AG09309 (cell line): Measurements from ENCODE around the gene FGF9.

Experiments
- DNase-seq: peaks from one replicate; pipeline ENCODE4 v3.0.0-alpha.2; 2010; ENCODE audit warnings: low read depth
- H3K4me3 ChIP-seq: 2 replicates; pipeline ENCODE4 v1.5.1; 2011; ENCODE audit warnings: mild to moderate bottlenecking, low read depth, low read length, moderate library complexity; ENCODE audit not compliant: control insufficient read depth
- TF ChIP-seq, protein P1 (sequence below): IDR thresholded peaks from 2 replicates; pipeline ENCODE4 v1.5.1; 2011; ENCODE audit warnings: mild to moderate bottlenecking, low read depth, low read length, inconsistent platforms; ENCODE audit not compliant: insufficient read depth, control insufficient read depth; ENCODE audit errors: missing control alignments

Gene FGF9

DNA sequence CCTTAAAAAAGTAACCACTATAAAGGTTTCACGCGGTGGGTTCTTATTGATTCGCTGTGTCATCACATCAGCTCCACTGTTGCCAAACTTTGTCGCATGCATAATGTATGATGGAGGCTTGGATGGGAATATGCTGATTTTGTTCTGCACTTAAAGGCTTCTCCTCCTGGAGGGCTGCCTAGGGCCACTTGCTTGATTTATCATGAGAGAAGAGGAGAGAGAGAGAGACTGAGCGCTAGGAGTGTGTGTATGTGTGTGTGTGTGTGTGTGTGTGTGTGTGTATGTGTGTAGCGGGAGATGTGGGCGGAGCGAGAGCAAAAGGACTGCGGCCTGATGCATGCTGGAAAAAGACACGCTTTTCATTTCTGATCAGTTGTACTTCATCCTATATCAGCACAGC lies 30.6 kb downstream of the FGF9 start:
- no peak for DNase-seq
- no peak overlapping the region for H3K4me3 ChIP-seq
- TF ChIP-seq, protein P1, sequence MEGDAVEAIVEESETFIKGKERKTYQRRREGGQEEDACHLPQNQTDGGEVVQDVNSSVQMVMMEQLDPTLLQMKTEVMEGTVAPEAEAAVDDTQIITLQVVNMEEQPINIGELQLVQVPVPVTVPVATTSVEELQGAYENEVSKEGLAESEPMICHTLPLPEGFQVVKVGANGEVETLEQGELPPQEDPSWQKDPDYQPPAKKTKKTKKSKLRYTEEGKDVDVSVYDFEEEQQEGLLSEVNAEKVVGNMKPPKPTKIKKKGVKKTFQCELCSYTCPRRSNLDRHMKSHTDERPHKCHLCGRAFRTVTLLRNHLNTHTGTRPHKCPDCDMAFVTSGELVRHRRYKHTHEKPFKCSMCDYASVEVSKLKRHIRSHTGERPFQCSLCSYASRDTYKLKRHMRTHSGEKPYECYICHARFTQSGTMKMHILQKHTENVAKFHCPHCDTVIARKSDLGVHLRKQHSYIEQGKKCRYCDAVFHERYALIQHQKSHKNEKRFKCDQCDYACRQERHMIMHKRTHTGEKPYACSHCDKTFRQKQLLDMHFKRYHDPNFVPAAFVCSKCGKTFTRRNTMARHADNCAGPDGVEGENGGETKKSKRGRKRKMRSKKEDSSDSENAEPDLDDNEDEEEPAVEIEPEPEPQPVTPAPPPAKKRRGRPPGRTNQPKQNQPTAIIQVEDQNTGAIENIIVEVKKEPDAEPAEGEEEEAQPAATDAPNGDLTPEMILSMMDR, result no peak

DNA sequence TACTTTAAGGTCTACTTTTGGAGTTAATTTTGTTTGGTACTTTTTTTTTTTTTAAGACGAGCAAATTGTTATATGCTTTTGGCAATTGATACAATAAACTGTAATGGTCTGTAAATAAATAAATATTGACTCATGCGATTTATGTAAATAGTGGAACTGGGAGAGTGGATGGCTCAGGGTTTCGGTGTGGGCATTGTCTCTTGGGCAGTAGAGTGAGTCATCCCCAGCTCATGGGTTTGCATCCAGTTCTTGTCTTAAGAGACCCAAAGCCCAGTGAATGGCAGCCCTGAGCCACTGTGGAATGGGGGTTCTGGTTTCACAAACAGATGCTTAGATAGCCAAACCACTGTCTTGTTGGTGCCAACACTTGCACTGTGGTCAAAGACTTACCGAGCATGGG lies 33.0 kb downstream of the FGF9 start:
- no peak for DNase-seq
- TF ChIP-seq, protein P1, result no peak

DNA sequence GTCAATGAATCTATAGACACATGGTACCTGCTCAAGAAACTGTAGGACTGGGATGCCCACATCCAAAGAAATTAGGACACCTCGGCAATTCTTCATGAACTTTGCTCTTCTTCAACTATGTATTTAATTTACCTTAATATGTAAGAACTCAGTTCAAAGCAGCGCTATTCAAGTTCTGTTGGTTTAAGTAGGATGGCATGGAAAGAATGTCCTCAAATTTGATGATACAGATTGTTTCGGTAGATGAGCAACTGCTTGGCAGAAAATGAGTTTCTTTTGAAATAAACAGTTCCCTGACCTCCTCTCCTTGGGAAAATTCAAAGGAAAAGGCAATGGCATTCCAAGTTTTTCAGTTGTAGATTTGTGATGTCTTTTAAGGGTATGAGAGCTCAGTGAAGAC lies 36.7 kb downstream of the FGF9 start:
- H3K4me3 ChIP-seq, result no peak overlapping the region
- no peak for DNase-seq
- TF ChIP-seq, protein P1, result no peak

More for the DNA sequence above, 33.0 kb downstream of the FGF9 start:
- no peak overlapping the region for H3K4me3 ChIP-seq

DNA sequence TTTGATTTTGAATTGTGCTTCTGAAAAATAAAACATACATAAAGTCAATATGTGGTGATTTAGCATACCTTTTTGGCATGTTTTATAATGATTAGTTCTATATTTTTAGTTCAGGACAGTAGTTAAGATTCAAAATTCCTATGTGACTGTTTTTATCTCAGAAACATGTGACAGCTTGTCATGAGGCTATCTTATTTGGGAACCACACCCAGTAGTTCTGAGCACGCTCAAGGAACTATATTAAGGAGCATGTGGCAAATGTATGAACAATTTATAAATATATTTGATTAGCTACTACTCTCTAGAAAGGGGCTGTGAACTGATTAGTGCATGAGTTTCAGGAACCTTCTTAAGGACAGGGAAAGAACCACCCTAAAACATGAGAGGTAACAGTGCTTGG lies 38.8 kb downstream of the FGF9 start:
- DNase-seq, result no peak
- TF ChIP-seq, protein P1, result no peak
- H3K4me3 ChIP-seq, result no peak overlapping the region

DNA sequence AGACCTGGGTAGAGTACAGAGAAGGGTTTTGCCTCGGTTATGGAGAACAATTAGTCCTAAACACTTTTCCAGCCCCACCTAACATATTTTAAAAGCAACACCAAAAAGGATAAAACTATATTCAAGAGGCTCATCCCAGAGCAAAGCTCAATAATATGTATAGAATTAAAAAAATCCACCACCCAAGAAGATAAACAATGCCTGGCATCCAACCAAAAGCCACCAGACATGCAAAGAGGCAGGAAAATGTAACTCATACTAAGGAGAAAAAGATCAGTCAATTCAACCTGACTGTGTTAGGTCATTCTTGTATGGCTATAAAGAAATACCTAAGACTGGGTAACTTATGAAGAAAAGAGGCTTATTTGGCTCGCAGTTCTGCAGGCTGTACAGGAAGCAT lies 39.3 kb downstream of the FGF9 start:
- no peak overlapping the region for H3K4me3 ChIP-seq
- TF ChIP-seq, protein P1, result no peak
- no peak for DNase-seq

DNA sequence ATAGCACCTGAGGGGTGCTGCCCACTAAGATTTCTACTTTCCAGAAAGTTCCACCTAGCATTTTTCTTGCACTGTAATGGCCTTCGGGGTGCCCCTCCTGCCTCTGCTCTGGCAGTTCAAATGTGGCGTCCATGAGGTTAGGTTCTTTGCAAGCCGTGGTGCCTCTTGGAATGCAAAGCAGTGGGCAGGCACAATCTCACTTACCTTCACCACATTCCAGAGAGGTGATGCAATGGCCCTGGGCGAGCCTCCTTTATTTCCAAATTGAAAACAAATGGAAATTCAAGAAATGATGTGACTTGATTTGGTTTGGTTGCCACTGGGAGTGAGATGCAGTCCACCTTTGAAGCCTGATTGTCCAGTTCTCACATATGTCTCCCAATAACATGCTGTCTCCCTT lies 46.9 kb downstream of the FGF9 start:
- no peak overlapping the region for H3K4me3 ChIP-seq
- no peak for DNase-seq
- TF ChIP-seq, protein P1, result no peak

DNA sequence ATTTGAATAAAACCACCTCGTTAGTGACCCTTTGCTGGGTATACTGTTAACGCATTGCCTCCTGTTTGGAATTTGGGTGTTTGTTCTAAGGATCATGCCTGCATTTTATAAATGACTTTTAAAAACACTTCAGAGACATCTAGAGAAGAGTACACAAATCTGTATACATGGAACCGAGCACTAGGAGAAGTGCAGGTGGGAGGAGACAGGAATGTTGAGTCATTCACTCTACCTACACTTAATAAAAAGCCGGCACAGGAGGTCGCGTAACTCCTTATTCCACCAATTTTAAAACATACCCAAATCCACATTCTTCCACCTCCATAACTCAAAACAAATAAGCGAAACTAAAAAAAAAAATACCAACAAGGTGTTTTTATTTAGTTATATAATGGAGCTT lies 48.6 kb downstream of the FGF9 start:
- TF ChIP-seq, protein P1, result no peak
- H3K4me3 ChIP-seq, result no peak overlapping the region
- no peak for DNase-seq
